ENCODE results near the gene RNF141. TPM values are rescaled to one million over a fixed set of nuclear protein-coding genes. Genes with fewer than 3 reads are reported as not detected.

RNF141 gene
- total RNA-seq, 1 experiment from 2014 or later = 35.8 TPM

- H3K27ac ChIP-seq (ENCODE audit: low read length) = no peak overlapping the region
- H3K9me3 ChIP-seq (ENCODE audit: control insufficient read depth, insufficient read depth, low read depth, low read length) = peaks cover 3% of the 10 kb centered on the region; the same call in 1 of the 2 replicates
- BruUV-seq (replicated peaks) = no TSS peak
- TF ChIP-seq TCF7L2 (IDR thresholded peaks at IDR 0.05; ENCODE audit: low read depth, low read length) (no peak), POLR2AphosphoS5 (IDR thresholded peaks at IDR 0.05; ENCODE audit: low read depth, low read length) (no peak)
- ATAC-seq (no peak), DNase-seq (ENCODE audit: low read depth, low spot score) (no peak)
- no peak overlapping the region for H3K4me3 ChIP-seq (ENCODE audit: low read depth in 2 of 2, low read length in 2 of 2)
- intact Hi-C loops (cut with micrococcal nuclease; ENCODE audit: unreplicated experiment) (no loop called here), in situ Hi-C loops (cut with HindIII; ENCODE audit: low pct_unique_long_range_greater_than_20kb, low sequenced_read_pairs) (no loop called here)
- ChIA-PET CTCF (no interaction called here), POLR2A (no interaction called here)
- no peaks in the 10 kb centered on the region for H3K27me3 ChIP-seq (ENCODE audit: control insufficient read depth, insufficient read depth, low read length)
- peaks cover 21% of the 10 kb centered on the region for H3K4me1 ChIP-seq (ENCODE audit: control insufficient read depth, insufficient read depth, low read length)
- H3K36me3 ChIP-seq (ENCODE audit: control insufficient read depth, insufficient read depth, low read length) = no peaks in the 10 kb centered on the region
These were observed 2.1 kb downstream of the RNF141 start for GRCh38 chr11:10538924-10539323.

GRCh38 chr11:10537600-10537999 lies 3.4 kb downstream of the RNF141 start:
- intact Hi-C loops (cut with micrococcal nuclease; ENCODE audit: unreplicated experiment) = no loop called here
- BruUV-seq (replicated peaks) = no TSS peak
- no peak overlapping the region for H3K27ac ChIP-seq (ENCODE audit: low read length)
- no peak overlapping the region for H3K4me3 ChIP-seq (ENCODE audit: low read depth in 2 of 2, low read length in 2 of 2)
- ChIA-PET POLR2A (no interaction called here), CTCF (no interaction called here)
- TF ChIP-seq SIN3A (IDR thresholded peaks at IDR 0.05; ENCODE audit: borderline replicate concordance, insufficient read depth, low read depth, low read length) = no peak
- no peak for TF ChIP-seq TCF7L2 (IDR thresholded peaks at IDR 0.05; ENCODE audit: low read depth, low read length)
- TF ChIP-seq REST (IDR thresholded peaks at IDR 0.05; ENCODE audit: insufficient read depth in 1 of 2, low read depth in 2 of 2, low read length in 1 of 2) = no peak
- TF ChIP-seq POLR2AphosphoS5 (IDR thresholded peaks at IDR 0.05; ENCODE audit: low read depth, low read length) = no peak
- no peak for TF ChIP-seq CTCF (IDR thresholded peaks at IDR 0.05)
- no peaks in the 10 kb centered on the region for H3K36me3 ChIP-seq (ENCODE audit: control insufficient read depth, insufficient read depth, low read length)
- H3K27me3 ChIP-seq (ENCODE audit: control insufficient read depth, insufficient read depth, low read length) = no peaks in the 10 kb centered on the region
- in situ Hi-C loops (cut with HindIII; ENCODE audit: low pct_unique_long_range_greater_than_20kb, low sequenced_read_pairs) = no loop called here
- peaks cover 21% of the 10 kb centered on the region for H3K4me1 ChIP-seq (ENCODE audit: control insufficient read depth, insufficient read depth, low read length)
- ATAC-seq = no peak
- no peaks in the 10 kb centered on the region for H3K9me3 ChIP-seq (ENCODE audit: control insufficient read depth, insufficient read depth, low read depth, low read length)
- DNase-seq (ENCODE audit: low read depth, low spot score) = no peak

GRCh38 chr11:10534316-10534715 lies 6.7 kb downstream of the RNF141 start:
- no peak for TF ChIP-seq TCF7L2 (IDR thresholded peaks at IDR 0.05; ENCODE audit: low read depth, low read length)
- TF ChIP-seq CTCF (IDR thresholded peaks at IDR 0.05) = no peak
- TF ChIP-seq REST (IDR thresholded peaks at IDR 0.05; ENCODE audit: insufficient read depth in 1 of 2, low read depth in 2 of 2, low read length in 1 of 2) = no peak
- no peak for TF ChIP-seq POLR2AphosphoS5 (IDR thresholded peaks at IDR 0.05; ENCODE audit: low read depth, low read length)
- TF ChIP-seq SIN3A (IDR thresholded peaks at IDR 0.05; ENCODE audit: borderline replicate concordance, insufficient read depth, low read depth, low read length) = no peak
- intact Hi-C loops (cut with micrococcal nuclease; ENCODE audit: unreplicated experiment) = no loop called here
- in situ Hi-C loops (cut with HindIII; ENCODE audit: low pct_unique_long_range_greater_than_20kb, low sequenced_read_pairs) = no loop called here
- no peak for ATAC-seq
- CTCF ChIA-PET = interaction anchor here (0.5 to 0.6 kb wide), 3 partner anchors 114 to 862 kb away, joined by 3 to 10 read pairs (median 8); no protein-coding TSS in a partner anchor
- POLR2A ChIA-PET = interaction anchor here (0.6 kb wide), 1 partner anchor 39 kb away, joined by 5 read pairs; no protein-coding TSS in a partner anchor
- Histone ChIP-seq H3K4me1 (ENCODE audit: control insufficient read depth, insufficient read depth, low read length) (peaks cover 7% of the 10 kb centered on the region; the same call in 1 of the 2 replicates), H3K27ac (ENCODE audit: low read length) (no peak overlapping the region), H3K4me3 (ENCODE audit: low read depth in 2 of 2, low read length in 2 of 2) (no peak overlapping the region), H3K9me3 (ENCODE audit: control insufficient read depth, insufficient read depth, low read depth, low read length) (no peaks in the 10 kb centered on the region), H3K36me3 (ENCODE audit: control insufficient read depth, insufficient read depth, low read length) (no peaks in the 10 kb centered on the region), H3K27me3 (ENCODE audit: control insufficient read depth, insufficient read depth, low read length) (no peaks in the 10 kb centered on the region)
- BruUV-seq (replicated peaks) = no TSS peak
- no peak for DNase-seq (ENCODE audit: low read depth, low spot score)
